GM23338 (cell line): ENCODE results near the gene CSGALNACT2. TPM values are rescaled to one million over a fixed set of nuclear protein-coding genes. Genes with fewer than 3 reads are reported as not detected.

ENCODE experiments used
- ATAC-seq: fragments of 200-7000 bp; cut with Tn5 transposase; 3 replicates; pipeline ENCODE4 v1.9.1; 2020
- DNase-seq: peaks from one replicate; pipeline ENCODE4 v3.0.0-alpha.2; 2015; ENCODE audit warnings: low spot score
- H2AFZ ChIP-seq: fragments of 200-600 bp; sonication (generic); 2 replicates; pipeline ENCODE4 v1.8.0; 2016; ENCODE audit warnings: antibody characterized with exemption, mild to moderate bottlenecking, moderate library complexity
- H3F3A ChIP-seq: fragments of 200-600 bp; sonication (generic); replicated peaks from 2 replicates; pipeline ENCODE4 v1.8.0; 2017; ENCODE audit warnings: antibody characterized with exemption, mixed run types, low read depth
- H3K27ac ChIP-seq: fragments of 200-600 bp; sonication (generic); 2 replicates; pipeline ENCODE4 v1.6.1; 2016; ENCODE audit warnings: low read depth
- H3K27me3 ChIP-seq: fragments of 200-600 bp; sonication (generic); 2 replicates; pipeline ENCODE4 v1.8.0; 2016; ENCODE audit warnings: mild to moderate bottlenecking, mixed run types, moderate library complexity; ENCODE audit not compliant: insufficient read depth
- H3K36me3 ChIP-seq: fragments of 200-600 bp; sonication (generic); 2 replicates; pipeline ENCODE4 v1.8.0; 2016; ENCODE audit warnings: mild to moderate bottlenecking; ENCODE audit not compliant: insufficient read depth
- H3K4me1 ChIP-seq: fragments of 200-600 bp; sonication (generic); 2 replicates; pipeline ENCODE4 v1.8.0; 2016; ENCODE audit warnings: mild to moderate bottlenecking, moderate library complexity; ENCODE audit not compliant: insufficient read depth
- H3K4me2 ChIP-seq: fragments of 200-600 bp; sonication (generic); 2 replicates; pipeline ENCODE4 v1.7.1; 2017; ENCODE audit warnings: mixed run types
- H3K4me3 ChIP-seq: fragments of 200-600 bp; sonication (generic); 2 replicates; pipeline ENCODE4 v1.6.1; 2016; ENCODE audit warnings: mixed run types
- H3K79me2 ChIP-seq: fragments of 200-600 bp; sonication (generic); replicated peaks from 2 replicates; pipeline ENCODE4 v1.8.0; 2017; ENCODE audit warnings: mild to moderate bottlenecking; ENCODE audit not compliant: insufficient read depth
- H3K9me2 ChIP-seq: fragments of 200-600 bp; sonication (generic); 2 replicates; pipeline ENCODE4 v1.8.0; 2017; ENCODE audit not compliant: insufficient read depth
- H4K20me1 ChIP-seq: fragments of 200-600 bp; sonication (generic); replicated peaks from 2 replicates; pipeline ENCODE4 v1.8.0; 2017; ENCODE audit warnings: mild to moderate bottlenecking; ENCODE audit not compliant: insufficient read depth
- H3K27ac Mint-ChIP-seq: 2 replicates; pipeline ENCODE4 v1.8.0; 2020; ENCODE audit warnings: inconsistent platforms, mild to moderate bottlenecking, moderate library complexity, mixed read lengths
- H3K27me3 Mint-ChIP-seq: 3 replicates; pipeline ENCODE4 v1.8.0; 2022; ENCODE audit warnings: low read depth, mild to moderate bottlenecking, moderate library complexity, mixed read lengths, inconsistent platforms; ENCODE audit not compliant: insufficient read depth, poor library complexity
- H3K36me3 Mint-ChIP-seq: 3 replicates; pipeline ENCODE4 v1.8.0; 2021; ENCODE audit warnings: low read depth, mild to moderate bottlenecking, inconsistent platforms, moderate library complexity, mixed read lengths
- H3K4me1 Mint-ChIP-seq: 3 replicates; pipeline ENCODE4 v1.8.0; 2020; ENCODE audit warnings: mild to moderate bottlenecking, inconsistent platforms, mixed read lengths
- H3K4me3 Mint-ChIP-seq: 3 replicates; pipeline ENCODE4 v1.8.0; 2021; ENCODE audit warnings: moderate library complexity, mild to moderate bottlenecking, inconsistent platforms, mixed read lengths
- H3K9me3 Mint-ChIP-seq: 3 replicates; pipeline ENCODE4 v1.8.0; 2020; ENCODE audit warnings: moderate library complexity, mild to moderate bottlenecking, inconsistent platforms, mixed read lengths
- CTCF ChIP-seq, 2 experiments: fragments of 200-600 bp in 1 of 2; sonication (generic) in 1 of 2; conservative IDR thresholded peaks; 2 replicates each; pipeline versions ENCODE4 v1.5.1 to v1.6.1; 2016 to 2017; ENCODE audit warnings: antibody characterized with exemption in 2 of 2, low read depth in 2 of 2, mild to moderate bottlenecking in 2 of 2, moderate library complexity in 1 of 2
- EZH2phosphoT487 ChIP-seq: fragments of 200-600 bp; sonication (generic); IDR thresholded peaks from one replicate; pipeline ENCODE4 v1.8.1; 2018; ENCODE audit warnings: antibody characterized with exemption; ENCODE audit not compliant: unreplicated experiment
- JUNB ChIP-seq: IDR thresholded peaks from one replicate; pipeline ENCODE4 v1.6.1; 2016; ENCODE audit warnings: antibody characterized with exemption; ENCODE audit not compliant: unreplicated experiment
- NANOG ChIP-seq: IDR thresholded peaks from 2 replicates; pipeline ENCODE4 v1.6.1; 2016; ENCODE audit warnings: antibody characterized with exemption, borderline replicate concordance
- ZNF331 ChIP-seq: fragments of 250-450 bp; sonication (Bioruptor Pico); IDR thresholded peaks from 2 replicates; pipeline ENCODE4 v1.5.0; 2020; ENCODE audit warnings: low read depth, mild to moderate bottlenecking, moderate library complexity
- ZNF462 ChIP-seq: fragments of 250-450 bp; sonication (Bioruptor Pico); IDR thresholded peaks from 2 replicates; pipeline ENCODE4 v1.5.0; 2020; ENCODE audit warnings: mild to moderate bottlenecking, moderate library complexity
- polyA plus RNA-seq: library from polyadenylated mRNA; unstranded; fragments of >200 nt; fragmentation: Nextera tagmentation; extraction: Ambion mirVana; gene quantifications from 2 replicates; pipeline ENCODE4 v1.2.1, GENCODE V29; 2016
- total RNA-seq: library from RNA; depleted of rRNA; stranded (reverse); fragments of >200 nt; shearing (Covaris generic); gene quantifications from 2 replicates; pipeline ENCODE4 v1.2.3, GENCODE V29; 2014

Gene CSGALNACT2
- total and polyA plus RNA-seq, 2 experiments from 2014 or later = 3.0 to 4.6 TPM

GRCh38 chr10:43209074-43209455 is 70.8 kb downstream of the CSGALNACT2 start:
- TF ChIP-seq CTCF (conservative IDR thresholded peaks at IDR 0.05; ENCODE audit: low read depth in 2 of 2) (peak in 1 of 2 experiments; percentile 11; a peak in 1 of 4 replicates), ZNF462 (CRISPR knock-in tag) (no peak)
- Mint-ChIP-seq H3K4me1 (no peaks in the 10 kb centered on the region; the same call in 2 of the 3 replicates), H3K27me3 (peaks cover 5% of the 10 kb centered on the region), H3K36me3 (no peaks in the 10 kb centered on the region), H3K9me3 (no peaks in the 10 kb centered on the region), H3K27ac (no peak overlapping the region), H3K4me3 (no peak overlapping the region)
- Histone ChIP-seq H3F3A (no peaks in the 10 kb centered on the region), H3K27ac (no peak overlapping the region), H3K79me2 (no peaks in the 10 kb centered on the region), H3K36me3 (no peaks in the 10 kb centered on the region), H3K4me1 (no peaks in the 10 kb centered on the region; the same call in 1 of the 2 replicates), H3K4me2 (no peak overlapping the region), H3K9me2 (no peaks in the 10 kb centered on the region), H2AFZ (no peak overlapping the region), H4K20me1 (no peaks in the 10 kb centered on the region), H3K4me3 (no peak overlapping the region), H3K27me3 (no peaks in the 10 kb centered on the region)
- ATAC-seq (no peak), DNase-seq (no peak)

GRCh38 chr10:43209651-43210141 is 71.5 kb downstream of the CSGALNACT2 start:
- Mint-ChIP-seq H3K4me1 (no peaks in the 10 kb centered on the region; the same call in 2 of the 3 replicates), H3K36me3 (no peaks in the 10 kb centered on the region), H3K4me3 (no peak overlapping the region), H3K27me3 (peaks cover 5% of the 10 kb centered on the region), H3K27ac (no peak overlapping the region), H3K9me3 (no peaks in the 10 kb centered on the region)
- Histone ChIP-seq H3K4me2 (no peak overlapping the region), H3K4me1 (no peaks in the 10 kb centered on the region; the same call in 1 of the 2 replicates), H3K27ac (no peak overlapping the region), H4K20me1 (no peaks in the 10 kb centered on the region), H3K9me2 (no peaks in the 10 kb centered on the region), H3K36me3 (no peaks in the 10 kb centered on the region), H3F3A (no peaks in the 10 kb centered on the region), H3K79me2 (no peaks in the 10 kb centered on the region), H3K4me3 (no peak overlapping the region), H3K27me3 (no peaks in the 10 kb centered on the region), H2AFZ (no peak overlapping the region)
- TF ChIP-seq JUNB (no peak), EZH2phosphoT487 (no peak), CTCF (conservative IDR thresholded peaks at IDR 0.05; ENCODE audit: low read depth in 2 of 2) (no peak), ZNF331 (CRISPR knock-in tag) (no peak), NANOG (no peak)
- DNase-seq (no peak), ATAC-seq (no peak)
